H9 (cell line): ENCODE measurements around the gene STK32C. TPM values are rescaled to one million over a fixed set of nuclear protein-coding genes. Genes with fewer than 3 reads are reported as not detected.

ENCODE experiments used
- DNase-seq: peaks from one replicate; pipeline ENCODE4 v3.0.0-alpha.2; 2017
- H2AFZ ChIP-seq: one replicate; pipeline ENCODE4 v1.6.1; 2013; ENCODE audit warnings: mild to moderate bottlenecking, low read length, control low read depth, moderate library complexity
- H2AK5ac ChIP-seq: 2 replicates; pipeline ENCODE4 v1.6.1; 2013; ENCODE audit warnings: low read length, control low read depth, mixed read lengths; ENCODE audit not compliant: insufficient read length
- H2BK120ac ChIP-seq: one replicate; pipeline ENCODE4 v1.6.1; 2013; ENCODE audit warnings: low read depth, mild to moderate bottlenecking, low read length, control low read depth, inconsistent platforms; ENCODE audit not compliant: poor library complexity, severe bottlenecking
- H2BK12ac ChIP-seq: 2 replicates; pipeline ENCODE4 v1.6.1; 2013; ENCODE audit warnings: low read length, control low read depth, mixed read lengths, low read depth; ENCODE audit not compliant: insufficient read length
- H2BK15ac ChIP-seq: 2 replicates; pipeline ENCODE4 v1.6.1; 2013; ENCODE audit warnings: low read depth, low read length, control low read depth
- H2BK20ac ChIP-seq: one replicate; pipeline ENCODE4 v1.6.1; 2013; ENCODE audit warnings: low read depth, mild to moderate bottlenecking, low read length, control low read depth, inconsistent platforms; ENCODE audit not compliant: poor library complexity, severe bottlenecking
- H2BK5ac ChIP-seq: 2 replicates; pipeline ENCODE4 v1.6.1; 2013; ENCODE audit warnings: low read length, control low read depth, mixed read lengths; ENCODE audit not compliant: insufficient read length
- H3K14ac ChIP-seq: 2 replicates; pipeline ENCODE4 v1.6.1; 2013; ENCODE audit warnings: low read length, control low read depth; ENCODE audit not compliant: insufficient read depth
- H3K18ac ChIP-seq: 2 replicates; pipeline ENCODE4 v1.6.1; 2013; ENCODE audit warnings: low read depth, mild to moderate bottlenecking, mixed read lengths, low read length, control low read depth; ENCODE audit not compliant: insufficient read length
- H3K23ac ChIP-seq: 2 replicates; pipeline ENCODE4 v1.6.1; 2013; ENCODE audit warnings: low read length, control low read depth, mixed read lengths, low read depth; ENCODE audit not compliant: insufficient read length
- H3K23me2 ChIP-seq: 2 replicates; pipeline ENCODE4 v1.6.1; 2013; ENCODE audit warnings: low read depth, mild to moderate bottlenecking, mixed read lengths, low read length, control low read depth; ENCODE audit not compliant: insufficient read length, poor library complexity, severe bottlenecking
- H3K27ac ChIP-seq: 2 replicates; pipeline ENCODE4 v1.5.1; 2013; ENCODE audit warnings: low read length, control low read depth, mixed read lengths, low read depth; ENCODE audit not compliant: insufficient read length
- H3K27me3 ChIP-seq: 2 replicates; pipeline ENCODE4 v1.6.1; 2013; ENCODE audit warnings: low read length, control low read depth, inconsistent platforms; ENCODE audit not compliant: insufficient read depth
- H3K4ac ChIP-seq: 2 replicates; pipeline ENCODE4 v1.6.1; 2013; ENCODE audit warnings: low read depth, mild to moderate bottlenecking, control low read depth, inconsistent platforms, low read length, moderate library complexity
- H3K4me1 ChIP-seq: 2 replicates; pipeline ENCODE4 v1.6.1; 2013; ENCODE audit warnings: low read length, control low read depth, inconsistent platforms; ENCODE audit not compliant: insufficient read depth
- H3K4me2 ChIP-seq: 2 replicates; pipeline ENCODE4 v1.6.1; 2013; ENCODE audit warnings: low read length, control low read depth, mixed read lengths; ENCODE audit not compliant: insufficient read length, insufficient read depth
- H3K56ac ChIP-seq: 2 replicates; pipeline ENCODE4 v1.6.1; 2013; ENCODE audit warnings: low read depth, mild to moderate bottlenecking, mixed read lengths, low read length, control low read depth; ENCODE audit not compliant: insufficient read length
- H3K79me1 ChIP-seq: 2 replicates; pipeline ENCODE4 v1.6.1; 2013; ENCODE audit warnings: low read depth, mild to moderate bottlenecking, moderate library complexity, low read length, control low read depth, inconsistent platforms; ENCODE audit not compliant: insufficient read depth, poor library complexity, severe bottlenecking
- H3K79me2 ChIP-seq: 2 replicates; pipeline ENCODE4 v1.6.1; 2013; ENCODE audit warnings: low read length, control low read depth, inconsistent platforms; ENCODE audit not compliant: insufficient read depth
- H3K9ac ChIP-seq: 2 replicates; pipeline ENCODE4 v1.6.1; 2013; ENCODE audit warnings: low read length, control low read depth, mixed read lengths; ENCODE audit not compliant: insufficient read length; ENCODE audit errors: extremely low read depth
- H3K9me3 ChIP-seq: one replicate; pipeline ENCODE4 v1.6.1; 2013; ENCODE audit warnings: low read depth, low read length, inconsistent platforms; ENCODE audit not compliant: control insufficient read depth
- H3T11ph ChIP-seq: one replicate; pipeline ENCODE4 v1.6.1; 2013; ENCODE audit warnings: mild to moderate bottlenecking, low read length, control low read depth, inconsistent platforms
- H4K20me1 ChIP-seq: one replicate; pipeline ENCODE4 v1.6.1; 2013; ENCODE audit not compliant: control insufficient read depth, insufficient read length, insufficient read depth
- H4K5ac ChIP-seq: 2 replicates; pipeline ENCODE4 v1.6.1; 2013; ENCODE audit warnings: low read depth, mild to moderate bottlenecking, mixed read lengths, low read length, control low read depth; ENCODE audit not compliant: insufficient read length
- H4K8ac ChIP-seq: replicated peaks from 2 replicates; pipeline ENCODE4 v1.6.1; 2013; ENCODE audit warnings: low read length, control low read depth, mixed read lengths, low read depth; ENCODE audit not compliant: insufficient read length
- H4K91ac ChIP-seq: 2 replicates; pipeline ENCODE4 v1.6.1; 2013; ENCODE audit warnings: low read depth, mild to moderate bottlenecking, moderate library complexity, mixed read lengths, low read length, control low read depth; ENCODE audit not compliant: insufficient read length
- H3K27ac Mint-ChIP-seq, 3 experiments: 2 replicates in 2 of 3; 3 replicates in 1 of 3; pipeline ENCODE4 v1.8.0; 2020 to 2021; ENCODE audit warnings: mixed read lengths in 3 of 3, mild to moderate bottlenecking in 1 of 3, moderate library complexity in 1 of 3
- H3K27me3 Mint-ChIP-seq: 2 replicates; pipeline ENCODE4 v1.8.0; 2021; ENCODE audit warnings: low read depth, mild to moderate bottlenecking, moderate library complexity, mixed read lengths
- H3K36me3 Mint-ChIP-seq, 3 experiments: 2 replicates in 2 of 3; 3 replicates in 1 of 3; pipeline ENCODE4 v1.8.0; 2020 to 2021; ENCODE audit warnings: low read depth in 3 of 3, mixed read lengths in 3 of 3; ENCODE audit not compliant: insufficient read depth in 1 of 3
- H3K4me1 Mint-ChIP-seq, 2 experiments: 2 replicates each; pipeline ENCODE4 v1.8.0; 2020; ENCODE audit warnings: mixed read lengths in 2 of 2
- H3K4me3 Mint-ChIP-seq, 2 experiments: 2 replicates in 1 of 2; 3 replicates in 1 of 2; pipeline ENCODE4 v1.8.0; 2020 to 2021; ENCODE audit warnings: mild to moderate bottlenecking in 2 of 2, mixed read lengths in 2 of 2, moderate library complexity in 1 of 2
- H3K9me3 Mint-ChIP-seq, 2 experiments: 2 replicates in 1 of 2; 3 replicates in 1 of 2; pipeline ENCODE4 v1.8.0; 2020; ENCODE audit warnings: mild to moderate bottlenecking in 2 of 2, mixed read lengths in 2 of 2, moderate library complexity in 1 of 2
- WGBS: extraction: QIAGEN DNeasy Blood & Tissue Kit; methylation state at CpG from one replicate; pipeline ENCODE4 v1.1.7; 2013; ENCODE audit warnings: missing lambda C conversion rate, low lambda C conversion rate, mixed read lengths; ENCODE audit not compliant: insufficient read length; ENCODE audit errors: extremely low coverage; 5-methylcytosine and 5-hydroxymethylcytosine counted together
- total RNA-seq: library from RNA; stranded (reverse); gene quantifications from 2 replicates; pipeline ENCODE4 v1.2.1, GENCODE V29; 2021
- TF ChIP-seq, protein P1 (sequence below): fragments of 200-600 bp; sonication (generic); conservative IDR thresholded peaks from 3 replicates; pipeline ENCODE4 v1.8.0; 2021; ENCODE audit warnings: antibody characterized with exemption, mild to moderate bottlenecking

Gene STK32C
- total RNA-seq, 1 experiment from 2014 or later, result 11.3 TPM

DNA sequence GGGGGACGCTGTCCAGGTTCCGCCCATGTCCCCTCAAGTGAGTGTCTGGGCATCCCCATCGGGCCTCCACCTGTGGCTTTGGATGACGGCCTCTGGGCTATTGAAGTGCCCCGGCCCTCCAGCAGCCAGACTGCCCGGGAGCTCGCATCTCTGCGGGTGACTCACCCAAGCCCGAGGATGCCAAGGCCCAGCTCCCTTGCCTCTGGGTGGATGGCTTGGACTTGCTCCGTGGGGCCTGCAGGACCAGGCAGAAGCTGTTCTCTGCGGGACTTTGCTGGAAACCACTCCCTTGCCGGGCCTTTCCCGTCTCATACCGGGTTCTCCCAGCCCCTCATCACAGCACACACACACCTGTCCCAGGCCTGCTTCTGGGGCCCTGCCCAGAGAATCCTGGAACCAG lies 98.6 kb downstream of the STK32C start:
- Histone ChIP-seq H2AK5ac (no peak overlapping the region), H3K18ac (no peak overlapping the region), H3K4me1 (no peaks in the 10 kb centered on the region), H3T11ph (no peak overlapping the region), H2BK120ac (no peak overlapping the region), H2AFZ (no peak overlapping the region), H3K23ac (no peak overlapping the region), H4K20me1 (no peaks in the 10 kb centered on the region), H3K4ac (no peak overlapping the region), H4K8ac (no peak overlapping the region), H3K79me1 (no peaks in the 10 kb centered on the region), H3K79me2 (no peaks in the 10 kb centered on the region), H2BK15ac (no peak overlapping the region), H2BK20ac (no peak overlapping the region), H3K56ac (no peak overlapping the region), H2BK5ac (no peak overlapping the region), H3K27me3 (no peaks in the 10 kb centered on the region), H3K4me2 (no peak overlapping the region), H3K9ac (no peak overlapping the region), H3K14ac (no peak overlapping the region), H3K9me3 (no peaks in the 10 kb centered on the region), H3K23me2 (no peaks in the 10 kb centered on the region), H2BK12ac (no peak overlapping the region), H3K27ac (no peak overlapping the region), H4K91ac (no peak overlapping the region), H4K5ac (no peak overlapping the region)
- peaks cover 5% of the 10 kb centered on the region; the same call in 1 of the 2 replicates for H3K27me3 Mint-ChIP-seq
- TF ChIP-seq, protein P1, sequence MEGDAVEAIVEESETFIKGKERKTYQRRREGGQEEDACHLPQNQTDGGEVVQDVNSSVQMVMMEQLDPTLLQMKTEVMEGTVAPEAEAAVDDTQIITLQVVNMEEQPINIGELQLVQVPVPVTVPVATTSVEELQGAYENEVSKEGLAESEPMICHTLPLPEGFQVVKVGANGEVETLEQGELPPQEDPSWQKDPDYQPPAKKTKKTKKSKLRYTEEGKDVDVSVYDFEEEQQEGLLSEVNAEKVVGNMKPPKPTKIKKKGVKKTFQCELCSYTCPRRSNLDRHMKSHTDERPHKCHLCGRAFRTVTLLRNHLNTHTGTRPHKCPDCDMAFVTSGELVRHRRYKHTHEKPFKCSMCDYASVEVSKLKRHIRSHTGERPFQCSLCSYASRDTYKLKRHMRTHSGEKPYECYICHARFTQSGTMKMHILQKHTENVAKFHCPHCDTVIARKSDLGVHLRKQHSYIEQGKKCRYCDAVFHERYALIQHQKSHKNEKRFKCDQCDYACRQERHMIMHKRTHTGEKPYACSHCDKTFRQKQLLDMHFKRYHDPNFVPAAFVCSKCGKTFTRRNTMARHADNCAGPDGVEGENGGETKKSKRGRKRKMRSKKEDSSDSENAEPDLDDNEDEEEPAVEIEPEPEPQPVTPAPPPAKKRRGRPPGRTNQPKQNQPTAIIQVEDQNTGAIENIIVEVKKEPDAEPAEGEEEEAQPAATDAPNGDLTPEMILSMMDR, result no peak
- no peaks in the 10 kb centered on the region for H3K4me1 Mint-ChIP-seq
- DNase-seq, result no peak
- H3K27ac Mint-ChIP-seq, result no peak overlapping the region
- H3K36me3 Mint-ChIP-seq, result peaks cover 5 to 7% (median 6%) of the 10 kb centered on the region in 3 experiments; a peak in 6 of 7 replicates
- H3K4me3 Mint-ChIP-seq, result no peak overlapping the region
- no CpG with 5 or more reads among the region's 14 CpGs for WGBS
- peaks cover 5 to 9% of the 10 kb centered on the region in 2 experiments for H3K9me3 Mint-ChIP-seq
